Renal pelvis (tissue), 4 donors: Measurements from ENCODE around the gene PPP6R3. TPM values are rescaled to one million over a fixed set of nuclear protein-coding genes. Genes with fewer than 3 reads are reported as not detected.
"Not testable (repeated sequence)": the region's sequence is repeated elsewhere in the genome, so short reads cannot be mapped to it uniquely, and the experiment has no call there.

Experiments
- DNase-seq: peaks from one replicate; pipeline ENCODE4 v3.0.0-alpha.2; 2013
- polyA plus RNA-seq, 3 donors: library from polyadenylated mRNA; unstranded; fragments of 120-200 nt; gene quantifications; one replicate each; pipeline ENCODE4 v1.2.1, GENCODE V29; 2013; ENCODE audit not compliant: insufficient read length in 3 of 3

Gene PPP6R3
- polyA plus RNA-seq, 3 donors: 87.6 to 124 (median 119) TPM

GRCh38 chr11:68430801-68431200 is 29.8 kb upstream of the PPP6R3 start:
- no peak for DNase-seq

DNA sequence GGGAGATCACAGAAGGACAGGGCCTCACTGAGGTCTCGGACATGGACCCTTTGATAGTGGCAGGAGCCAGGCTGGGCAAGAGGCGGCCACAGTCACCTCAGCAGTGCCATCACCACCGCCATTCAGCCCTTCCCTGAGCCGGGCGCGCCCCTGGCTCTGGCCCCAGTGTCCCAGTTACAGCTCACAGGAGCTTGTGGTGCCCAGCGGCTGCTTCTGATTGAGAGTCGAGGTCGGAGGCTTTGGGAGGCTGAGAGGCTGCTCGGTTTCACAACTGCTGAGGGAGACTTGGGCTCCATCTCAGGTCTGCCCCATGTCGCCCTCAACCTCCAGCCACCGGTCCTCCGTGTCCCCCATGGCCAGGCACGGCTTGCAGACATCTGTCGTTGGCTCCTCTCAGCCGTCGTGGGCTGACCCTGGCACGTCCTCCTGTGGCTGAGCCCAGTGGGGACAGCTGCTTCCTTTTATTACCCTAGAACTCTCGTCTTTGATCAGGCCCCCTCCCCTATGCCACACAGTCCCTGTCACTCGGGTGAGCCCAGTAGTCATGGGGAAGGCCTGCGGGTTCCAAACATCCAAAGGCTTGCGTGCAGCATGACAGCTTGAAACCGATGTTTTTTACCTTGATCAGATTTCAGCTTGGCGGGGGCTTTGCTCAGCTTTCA is 28.4 kb upstream of the PPP6R3 start:
- no peak for DNase-seq

DNA sequence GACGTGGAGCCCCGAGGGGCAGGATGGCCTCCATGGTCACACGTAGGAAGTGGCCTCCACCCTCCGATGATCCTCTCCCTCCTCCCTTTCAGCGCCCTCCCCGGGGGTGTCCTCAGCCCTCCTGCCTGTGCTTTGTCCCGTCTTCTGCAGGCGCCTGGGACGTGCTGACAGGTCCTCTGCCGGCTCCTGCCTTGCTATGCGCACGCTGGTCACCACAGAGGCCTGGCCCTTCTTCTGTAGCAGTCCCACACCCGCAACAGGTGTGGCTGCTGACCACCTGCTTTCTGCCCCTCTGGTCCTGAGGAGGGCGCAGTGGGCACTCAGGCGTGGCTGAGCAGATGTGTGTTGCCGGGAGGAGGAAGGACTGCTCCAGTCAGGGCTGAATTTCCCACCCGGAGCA is 27.7 kb upstream of the PPP6R3 start:
- no peak for DNase-seq

DNA sequence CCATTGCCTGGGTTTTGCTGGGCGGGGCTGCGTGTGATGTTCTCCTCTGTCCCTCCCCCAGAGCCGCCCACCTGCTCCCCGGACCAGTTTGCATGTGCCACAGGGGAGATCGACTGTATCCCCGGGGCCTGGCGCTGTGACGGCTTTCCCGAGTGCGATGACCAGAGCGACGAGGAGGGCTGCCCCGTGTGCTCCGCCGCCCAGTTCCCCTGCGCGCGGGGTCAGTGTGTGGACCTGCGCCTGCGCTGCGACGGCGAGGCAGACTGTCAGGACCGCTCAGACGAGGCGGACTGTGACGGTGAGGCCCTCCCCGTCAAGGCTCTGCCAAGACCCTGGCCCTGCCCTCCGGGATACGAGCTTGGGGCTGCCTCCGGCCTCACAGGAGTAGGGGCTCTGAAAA is 27.0 kb upstream of the PPP6R3 start:
- DNase-seq: no peak

DNA sequence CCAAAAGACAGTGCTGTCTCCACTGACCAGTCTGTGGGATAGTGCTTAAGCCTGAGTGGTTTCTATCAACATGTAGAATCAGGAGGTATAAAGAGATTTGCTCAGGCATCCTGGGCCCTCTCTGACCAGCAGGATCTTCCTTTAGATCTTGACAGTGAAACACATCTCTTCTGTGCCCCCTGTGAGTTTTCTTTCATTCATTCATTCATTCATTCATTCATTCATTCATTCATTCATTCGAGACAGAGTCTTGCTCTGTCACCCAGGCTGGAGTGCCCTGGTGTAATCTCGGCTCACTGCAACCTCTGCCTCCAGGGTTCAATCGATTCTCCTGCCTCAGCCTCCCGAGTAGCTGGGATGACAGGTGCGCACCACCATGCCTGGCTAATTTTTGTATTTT is 26.4 kb upstream of the PPP6R3 start:
- DNase-seq: not testable (repeated sequence)

DNA sequence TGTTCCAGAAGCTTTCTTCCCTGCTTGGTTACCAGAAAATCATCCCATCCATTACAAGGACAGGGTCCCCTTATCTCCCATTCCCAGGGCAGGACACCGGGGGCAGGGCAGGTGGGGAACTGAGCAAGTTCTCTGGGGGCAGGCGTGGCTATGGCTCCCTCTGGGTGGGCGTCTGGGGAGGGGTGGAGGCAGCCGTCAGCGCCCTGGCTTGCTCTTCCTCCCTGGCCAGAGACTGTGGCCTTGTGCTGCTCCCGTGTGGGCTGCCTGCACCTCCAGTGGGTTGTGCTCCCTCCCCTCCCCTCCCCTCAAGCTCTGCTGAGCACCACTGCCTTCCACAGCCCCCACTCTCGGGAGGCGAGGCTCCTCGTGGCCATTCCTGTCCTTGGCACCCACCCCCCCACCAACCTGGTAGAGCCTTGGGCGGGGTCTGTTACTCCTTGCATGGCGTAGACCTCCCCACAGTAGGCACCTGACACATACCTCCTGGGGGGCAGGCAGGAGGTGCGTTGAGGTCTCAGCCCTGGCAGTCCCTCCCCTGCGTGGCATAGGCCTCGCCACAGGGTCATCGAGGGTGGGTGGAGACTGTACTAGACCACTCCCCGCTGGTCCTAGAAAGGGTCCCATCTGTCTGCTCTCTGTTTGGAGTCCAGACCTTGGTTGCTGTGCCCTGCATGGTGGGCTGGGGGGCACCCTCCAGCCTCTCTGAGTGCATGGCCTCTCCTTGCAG is 24.2 kb upstream of the PPP6R3 start:
- no peak for DNase-seq

GRCh38 chr11:68436985-68437926 is 23.3 kb upstream of the PPP6R3 start:
- no peak for DNase-seq

- no peak for DNase-seq
Measured at GRCh38 chr11:68437927-68438657, 22.5 kb upstream of the PPP6R3 start.

- no peak for DNase-seq
Measured at GRCh38 chr11:68438658-68439259, 21.8 kb upstream of the PPP6R3 start.

DNA sequence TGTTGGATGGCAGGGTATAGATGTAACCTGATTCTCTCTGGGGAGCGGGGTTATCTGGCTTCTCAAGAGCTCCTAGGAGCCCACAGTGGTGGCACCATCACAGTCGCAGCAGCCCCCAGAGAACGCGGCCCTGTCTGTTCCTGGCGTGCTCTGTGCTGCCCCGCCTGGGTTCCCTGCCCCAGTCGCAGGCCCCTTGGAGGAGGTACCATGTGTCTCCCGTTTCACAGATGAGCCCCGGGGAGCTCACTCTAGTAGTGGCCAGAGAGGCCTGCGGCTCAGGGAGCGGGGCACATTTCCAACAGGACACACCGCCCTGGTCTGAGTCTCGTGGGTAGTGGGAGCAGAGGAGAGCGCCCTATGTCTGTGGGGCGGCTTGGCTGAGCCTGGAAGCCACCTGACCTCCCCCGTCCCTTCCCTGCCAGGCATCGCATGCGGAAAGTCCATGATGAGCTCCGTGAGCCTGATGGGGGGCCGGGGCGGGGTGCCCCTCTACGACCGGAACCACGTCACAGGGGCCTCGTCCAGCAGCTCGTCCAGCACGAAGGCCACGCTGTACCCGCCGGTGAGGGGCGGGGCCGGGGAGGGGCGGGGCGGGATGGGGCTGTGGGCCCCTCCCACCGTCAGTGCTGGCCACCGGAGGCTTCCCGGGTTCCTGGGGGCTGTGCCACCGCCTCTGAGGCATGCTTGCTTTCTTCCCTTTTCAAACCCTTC is 21.0 kb upstream of the PPP6R3 start:
- DNase-seq: no peak

DNA sequence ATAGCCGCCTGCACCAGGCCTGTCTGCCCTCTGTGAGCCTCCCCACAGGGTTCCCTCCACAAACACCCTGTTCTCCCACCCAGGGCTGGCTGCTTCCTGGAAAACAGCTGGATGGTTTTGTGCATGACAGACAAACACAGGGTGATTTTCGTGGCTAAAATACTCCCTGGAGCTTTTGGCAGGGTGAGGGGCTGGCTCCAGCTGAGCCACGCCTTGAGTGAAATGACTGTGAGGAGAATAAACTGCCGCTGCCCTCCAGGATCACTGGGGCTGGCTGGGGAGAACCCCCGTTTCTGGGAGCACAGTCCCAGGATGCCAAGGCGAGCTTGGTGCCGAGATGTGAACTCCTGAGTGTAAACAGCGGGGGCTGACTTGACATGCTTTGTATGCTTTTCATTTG is 20.3 kb upstream of the PPP6R3 start:
- no peak for DNase-seq

- DNase-seq: no peak
Measured at GRCh38 chr11:68441466-68442230, 18.9 kb upstream of the PPP6R3 start.

DNA sequence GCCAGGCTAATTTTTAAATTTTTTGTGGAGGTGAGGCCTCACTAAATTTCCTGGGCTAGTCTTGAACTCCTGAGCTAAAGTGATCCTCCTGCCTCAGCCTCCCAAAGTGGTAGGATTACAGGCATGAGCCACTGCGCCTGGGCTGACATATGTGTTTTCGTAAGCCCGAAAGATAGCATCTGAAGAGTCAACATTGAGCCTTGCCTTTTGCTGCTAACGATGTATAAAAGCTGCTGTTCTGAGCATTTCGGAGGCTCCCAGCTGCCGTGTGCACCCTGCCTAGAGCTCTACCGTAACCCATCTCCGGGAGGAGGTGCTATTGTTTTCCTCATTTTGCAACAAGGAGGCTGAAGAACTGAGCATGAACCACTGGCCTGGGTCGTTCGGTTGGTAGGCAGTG is 18.1 kb upstream of the PPP6R3 start:
- DNase-seq: no peak

DNA sequence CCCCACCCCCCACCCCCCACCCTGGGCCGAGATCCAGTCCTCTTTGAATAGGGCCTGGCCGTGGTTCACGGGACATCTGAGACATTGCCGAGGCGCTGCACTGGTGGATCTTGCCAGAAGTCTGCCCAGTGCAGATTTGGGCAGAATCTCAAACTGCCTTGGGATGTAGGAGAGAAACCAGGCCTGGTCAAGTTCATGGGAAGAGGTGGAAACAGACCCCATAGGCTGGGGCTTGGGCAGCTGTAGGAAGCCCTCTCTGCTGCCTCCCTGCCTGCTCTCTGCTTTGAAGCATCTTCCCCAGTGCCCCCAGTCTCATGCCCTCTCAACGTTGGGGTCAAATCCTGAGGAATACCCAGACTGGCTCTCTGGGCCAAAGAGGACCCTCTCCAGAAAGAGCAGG is 16.0 kb upstream of the PPP6R3 start:
- DNase-seq: no peak

DNA sequence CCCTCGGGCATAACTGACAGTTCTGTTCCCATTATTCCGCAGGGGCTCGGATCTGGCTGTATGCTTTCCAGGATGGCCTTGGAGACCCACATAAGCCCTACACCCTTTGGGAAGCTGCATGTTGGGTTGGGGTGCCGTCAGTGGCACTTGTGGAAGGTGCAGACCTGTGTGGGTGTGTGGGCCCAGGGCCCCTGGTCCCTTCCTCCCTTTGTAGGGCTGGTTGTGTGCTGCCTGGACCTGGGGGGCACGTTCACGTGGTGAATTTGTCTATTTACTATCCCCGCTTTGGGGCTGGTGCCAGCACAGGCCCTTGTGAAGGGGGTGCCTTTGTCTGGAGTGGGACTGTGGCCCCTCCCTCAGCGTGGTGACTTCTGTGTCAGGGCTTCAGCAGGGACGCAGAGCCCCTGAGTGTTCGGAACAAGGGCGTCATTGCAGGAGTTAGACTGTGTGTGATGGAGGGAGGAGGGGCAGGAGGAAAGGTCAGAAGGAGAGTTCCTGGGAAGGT is 15.0 kb upstream of the PPP6R3 start:
- no peak for DNase-seq

DNA sequence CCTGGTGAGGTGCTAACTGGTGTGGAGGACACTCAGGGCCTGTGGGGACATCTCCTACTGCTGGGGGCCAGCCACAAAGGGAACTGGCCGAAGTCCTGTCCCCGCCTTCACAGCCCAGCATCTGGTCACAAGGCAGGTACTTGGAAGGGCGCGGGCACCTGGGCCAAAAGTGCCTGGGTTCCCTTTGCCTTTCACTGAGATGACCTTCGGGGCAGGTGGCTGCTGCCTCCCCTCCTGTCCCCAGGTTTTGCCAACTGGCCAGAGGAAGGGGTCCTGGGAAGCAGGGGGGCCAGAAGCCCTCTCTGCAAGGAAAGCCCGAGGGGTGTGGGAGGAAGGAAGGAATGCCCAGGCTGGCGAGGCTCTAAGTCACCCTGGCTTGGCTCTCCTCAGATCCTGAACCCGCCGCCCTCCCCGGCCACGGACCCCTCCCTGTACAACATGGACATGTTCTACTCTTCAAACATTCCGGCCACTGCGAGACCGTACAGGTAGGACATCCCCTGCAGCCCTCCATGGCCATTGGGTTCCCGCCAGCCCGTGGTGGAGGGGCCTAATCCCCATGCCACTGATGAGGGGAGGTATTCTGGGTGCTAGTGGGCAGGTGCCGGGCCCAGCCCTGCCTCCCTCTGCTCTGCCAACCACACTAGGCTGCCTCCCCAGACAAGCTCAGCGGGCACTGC is 14.4 kb upstream of the PPP6R3 start:
- no peak for DNase-seq

DNA sequence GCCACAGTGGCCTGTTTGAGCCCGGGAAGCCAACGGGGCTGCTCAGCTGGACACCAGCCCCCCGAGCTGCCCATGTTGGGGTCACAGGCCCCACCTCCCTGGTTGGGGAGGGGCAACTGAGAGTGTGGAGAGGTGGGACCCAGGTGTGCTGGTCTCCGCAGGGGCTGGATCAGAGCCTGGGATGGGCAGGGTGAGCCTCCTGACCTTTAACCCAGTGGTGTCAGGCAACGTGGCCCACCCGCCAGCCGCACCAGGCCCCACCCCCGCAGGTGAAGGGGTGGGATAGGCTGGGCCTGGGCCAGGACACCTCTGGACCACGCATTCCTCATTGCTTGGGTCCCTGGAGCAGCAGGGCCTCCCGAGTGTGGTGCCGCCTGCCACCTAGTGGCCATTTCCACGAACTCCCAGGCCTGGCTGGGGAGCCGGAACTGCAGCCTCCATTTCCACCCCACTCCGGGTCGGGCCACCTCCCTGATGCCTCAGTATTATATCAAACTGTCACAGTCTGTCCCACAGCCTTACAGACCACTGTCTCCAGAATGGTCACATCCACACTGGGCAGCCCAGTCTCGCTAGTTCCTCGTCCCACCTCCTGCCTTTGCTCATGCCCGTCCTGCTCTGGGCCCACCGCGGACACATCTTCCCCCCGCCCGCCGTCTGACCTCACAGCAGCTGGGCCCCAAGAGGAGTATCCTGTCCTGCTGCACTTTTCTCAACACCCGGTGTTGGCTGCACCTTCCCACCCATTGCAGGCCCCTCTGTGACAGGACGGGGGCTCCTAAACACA is 13.3 kb upstream of the PPP6R3 start:
- DNase-seq: peak; percentile 40

GRCh38 chr11:68447914-68448313 is 12.6 kb upstream of the PPP6R3 start:
- DNase-seq: not testable (repeated sequence)
